Measurements from ENCODE around the gene STK39. TPM values are rescaled to one million over a fixed set of nuclear protein-coding genes. Genes with fewer than 3 reads are reported as not detected.

STK39 gene
- total RNA-seq, 1 donor from 2014 or later, result 26.2 TPM

DNA sequence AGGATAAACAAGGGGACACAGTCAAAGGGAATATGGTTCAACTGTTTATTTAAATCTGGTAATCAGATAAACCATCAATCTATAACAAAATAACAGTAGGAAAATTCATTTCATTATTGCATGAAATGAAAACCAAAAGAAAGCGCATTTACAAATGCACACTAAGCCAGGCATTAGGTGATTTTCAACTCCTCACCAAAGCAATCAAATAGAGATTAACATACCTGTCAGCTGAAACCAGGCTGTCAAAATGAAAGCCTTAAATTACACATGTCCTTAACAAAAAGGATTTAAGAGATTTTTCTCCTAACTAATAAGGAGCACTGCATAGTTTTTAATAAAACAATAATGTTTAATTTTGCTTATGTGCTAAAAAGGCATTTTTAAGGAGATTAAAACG lies 23.0 kb downstream of the STK39 start:
- Mint-ChIP-seq H3K27me3 (no peaks in the 10 kb centered on the region), H3K9me3 (peaks cover 4% of the 10 kb centered on the region), H3K27ac (no peak overlapping the region), H3K36me3 (peaks cover 20% of the 10 kb centered on the region), H3K4me3 (no peak overlapping the region), H3K4me1 (ENCODE audit: unreplicated experiment) (peaks cover 25% of the 10 kb centered on the region)
- DNase-seq (ENCODE audit: extremely low spot score, unreplicated experiment), result no peak
- TF ChIP-seq CTCF (conservative IDR thresholded peaks at IDR 0.05), result no peak

DNA sequence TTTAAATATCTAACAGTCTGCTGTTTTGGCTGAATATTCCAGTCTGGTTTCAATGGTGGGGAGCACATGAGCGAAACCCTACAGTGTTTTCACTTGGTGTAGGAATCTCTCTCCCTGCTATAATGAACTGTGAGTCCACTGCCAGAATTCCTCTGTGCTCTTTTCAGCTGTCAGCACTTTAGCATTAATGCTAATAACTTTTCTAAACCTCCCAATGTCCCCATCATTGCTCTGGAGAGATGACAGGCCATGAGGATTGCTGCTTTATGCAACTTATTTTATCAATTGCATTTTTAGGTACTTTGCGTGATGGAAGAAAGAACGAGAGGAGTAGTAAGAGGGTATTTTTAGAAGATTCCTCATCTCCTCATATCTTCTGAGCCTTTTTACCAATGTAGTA lies 25.3 kb downstream of the STK39 start:
- Mint-ChIP-seq H3K9me3 (peaks cover 4% of the 10 kb centered on the region), H3K27ac (no peak overlapping the region), H3K4me3 (no peak overlapping the region), H3K27me3 (no peaks in the 10 kb centered on the region), H3K36me3 (peaks cover 27% of the 10 kb centered on the region), H3K4me1 (ENCODE audit: unreplicated experiment) (peaks cover 25% of the 10 kb centered on the region)
- DNase-seq (ENCODE audit: extremely low spot score, unreplicated experiment), result no peak
- TF ChIP-seq CTCF (conservative IDR thresholded peaks at IDR 0.05), result no peak

DNA sequence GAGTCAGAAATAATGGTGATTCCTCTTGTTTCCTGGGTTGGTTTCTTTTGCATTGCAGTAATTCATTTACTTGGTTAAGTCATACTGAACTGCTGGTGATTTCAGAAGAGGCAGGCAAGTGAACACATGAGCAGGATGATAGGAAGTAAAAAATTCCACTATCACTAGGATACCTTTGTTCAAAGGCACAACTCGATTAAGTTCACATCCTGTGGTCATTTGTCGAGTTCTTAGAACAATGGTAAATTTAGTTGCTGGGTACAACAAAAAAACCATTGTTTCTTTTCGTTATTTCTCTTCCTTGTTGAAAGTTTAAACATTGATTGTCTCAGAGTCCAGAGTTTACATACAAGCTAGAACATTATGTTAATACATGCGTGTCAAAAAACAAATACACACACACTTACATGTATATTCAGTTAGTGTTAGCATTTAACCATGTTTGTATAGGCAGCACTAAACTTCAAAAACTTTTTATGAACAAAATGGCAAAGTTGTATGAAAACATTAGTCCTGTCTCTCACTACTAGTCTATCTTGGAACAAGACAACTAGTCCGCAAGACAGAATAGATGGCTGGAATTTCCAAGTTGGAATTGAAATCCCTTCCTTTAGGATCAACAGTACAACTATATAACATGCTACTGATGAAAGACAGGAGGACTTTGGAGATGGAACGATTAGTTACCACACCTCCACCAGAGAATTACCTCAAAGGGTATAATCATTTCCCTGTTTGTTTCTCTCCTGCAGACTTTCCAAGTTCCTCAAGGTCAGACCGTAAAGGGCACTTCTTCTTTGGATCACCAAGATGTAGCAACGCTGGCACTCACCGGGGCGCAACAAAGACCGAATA lies 26.2 kb downstream of the STK39 start:
- Mint-ChIP-seq H3K4me3 (no peak overlapping the region), H3K27ac (peak overlapping the region; percentile 38), H3K27me3 (no peaks in the 10 kb centered on the region), H3K9me3 (peaks cover 4% of the 10 kb centered on the region), H3K36me3 (peaks cover 28% of the 10 kb centered on the region), H3K4me1 (ENCODE audit: unreplicated experiment) (peaks cover 25% of the 10 kb centered on the region)
- TF ChIP-seq CTCF (conservative IDR thresholded peaks at IDR 0.05), result no peak
- no peak for DNase-seq (ENCODE audit: extremely low spot score, unreplicated experiment)

GRCh38 chr2:168217920-168218319 lies 29.5 kb downstream of the STK39 start:
- H3K4me3 Mint-ChIP-seq, result no peak overlapping the region
- DNase-seq (ENCODE audit: extremely low spot score, unreplicated experiment), result no peak
- peaks cover 4% of the 10 kb centered on the region for H3K9me3 Mint-ChIP-seq
- no peak for TF ChIP-seq CTCF (conservative IDR thresholded peaks at IDR 0.05)
- peaks cover 42% of the 10 kb centered on the region for H3K36me3 Mint-ChIP-seq
- H3K27ac Mint-ChIP-seq, result no peak overlapping the region
- peaks cover 26% of the 10 kb centered on the region for H3K4me1 Mint-ChIP-seq (ENCODE audit: unreplicated experiment)
- H3K27me3 Mint-ChIP-seq, result no peaks in the 10 kb centered on the region

GRCh38 chr2:168216351-168217005 lies 30.9 kb downstream of the STK39 start:
- Mint-ChIP-seq H3K27me3 (no peaks in the 10 kb centered on the region), H3K36me3 (peaks cover 40% of the 10 kb centered on the region)
- no peak for DNase-seq (ENCODE audit: extremely low spot score, unreplicated experiment)

More at GRCh38 chr2:168216351-168217005, 30.9 kb downstream of the STK39 start:
- H3K9me3 Mint-ChIP-seq, result peaks cover under 1% of the 10 kb centered on the region
- H3K4me3 Mint-ChIP-seq, result no peak overlapping the region
- H3K4me1 Mint-ChIP-seq (ENCODE audit: unreplicated experiment), result peaks cover 22% of the 10 kb centered on the region
- H3K27ac Mint-ChIP-seq, result no peak overlapping the region
- TF ChIP-seq CTCF (conservative IDR thresholded peaks at IDR 0.05), result no peak
